Stimulated activated CD4-positive, alpha-beta T cell treated with anti-CD3 and anti-CD28 coated beads, Interleukin-4, amount 100 ng/mL, for 1 hour (primary cell): Measurements from ENCODE around the gene DOC2B.
"Not testable (repeated sequence)": the region's sequence is repeated elsewhere in the genome, so short reads cannot be mapped to it uniquely, and the experiment has no call there.

Experiments
- DNase-seq: peaks from one replicate; pipeline ENCODE4 v3.0.0-alpha.2; 2020

DOC2B gene

DNA sequence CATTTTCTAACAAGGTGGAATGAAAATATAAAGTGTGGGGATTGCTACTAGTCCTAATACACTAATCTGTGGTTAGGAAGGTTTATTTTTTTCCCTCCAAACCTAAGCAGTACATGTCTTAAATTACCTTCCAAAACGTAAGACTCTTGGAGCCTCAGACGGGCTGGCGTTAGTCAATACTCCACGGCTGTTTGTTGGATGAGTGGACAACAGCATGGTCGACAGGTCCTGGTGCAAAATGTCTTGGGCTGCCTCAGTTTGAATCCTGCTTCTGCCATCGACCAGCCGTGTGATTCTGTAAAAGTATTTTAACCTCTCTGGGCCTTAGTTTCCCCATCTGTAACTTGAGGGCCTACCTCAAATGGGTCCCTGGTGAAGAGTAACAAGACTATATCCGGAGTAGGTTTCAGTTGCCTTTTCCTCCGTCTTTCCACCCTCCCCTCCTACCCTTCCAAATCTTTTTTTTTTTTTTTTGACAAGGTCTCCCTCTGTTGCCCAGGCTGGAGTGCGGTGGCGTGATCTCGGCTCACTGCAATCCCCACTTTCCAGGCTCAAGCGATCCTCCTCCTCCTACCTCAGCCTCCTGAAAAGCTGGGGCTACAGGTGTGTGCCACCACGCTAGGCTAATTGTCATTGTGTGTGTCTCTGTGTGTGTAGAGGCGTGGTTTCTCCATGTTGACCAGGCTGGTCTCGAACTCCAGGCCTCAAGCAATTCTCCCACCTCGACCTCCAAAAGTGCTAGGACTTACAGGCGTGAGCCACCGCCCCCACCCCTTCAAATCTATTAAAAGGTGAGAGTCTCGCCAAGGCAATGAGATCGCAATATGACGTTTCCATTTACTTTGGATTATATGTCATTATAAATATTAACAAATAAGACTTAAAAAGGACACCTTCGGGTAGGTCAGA, 38.3 kb downstream of the DOC2B start:
- DNase-seq: no peak

DNA sequence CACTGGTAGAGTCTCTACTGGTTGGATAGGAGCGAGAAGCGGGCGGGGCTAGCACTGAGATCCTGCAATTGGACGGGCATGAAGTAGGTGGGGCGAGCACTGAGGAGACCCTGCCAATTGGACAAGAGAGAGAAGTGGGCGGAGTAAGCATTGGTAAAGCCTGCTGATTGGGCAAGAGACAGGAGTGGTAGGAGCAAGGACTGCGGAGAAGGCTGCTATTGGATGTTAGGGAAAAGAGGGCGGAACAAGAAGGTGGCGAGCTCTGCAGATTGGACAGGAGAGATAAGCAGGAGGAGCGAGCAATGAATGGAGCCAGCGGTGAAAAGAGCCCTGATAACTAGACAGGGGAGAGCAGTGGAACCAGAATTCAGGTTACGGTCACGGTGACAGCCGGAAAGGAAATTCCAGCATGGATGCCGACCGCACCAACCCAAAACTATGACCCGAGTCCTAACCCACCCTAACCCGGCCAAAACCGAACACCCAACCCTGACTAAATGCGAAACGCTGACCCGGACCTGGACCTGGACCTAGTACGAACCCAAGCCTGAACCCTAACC, 39.3 kb downstream of the DOC2B start:
- peak; percentile 34 for DNase-seq

DNA sequence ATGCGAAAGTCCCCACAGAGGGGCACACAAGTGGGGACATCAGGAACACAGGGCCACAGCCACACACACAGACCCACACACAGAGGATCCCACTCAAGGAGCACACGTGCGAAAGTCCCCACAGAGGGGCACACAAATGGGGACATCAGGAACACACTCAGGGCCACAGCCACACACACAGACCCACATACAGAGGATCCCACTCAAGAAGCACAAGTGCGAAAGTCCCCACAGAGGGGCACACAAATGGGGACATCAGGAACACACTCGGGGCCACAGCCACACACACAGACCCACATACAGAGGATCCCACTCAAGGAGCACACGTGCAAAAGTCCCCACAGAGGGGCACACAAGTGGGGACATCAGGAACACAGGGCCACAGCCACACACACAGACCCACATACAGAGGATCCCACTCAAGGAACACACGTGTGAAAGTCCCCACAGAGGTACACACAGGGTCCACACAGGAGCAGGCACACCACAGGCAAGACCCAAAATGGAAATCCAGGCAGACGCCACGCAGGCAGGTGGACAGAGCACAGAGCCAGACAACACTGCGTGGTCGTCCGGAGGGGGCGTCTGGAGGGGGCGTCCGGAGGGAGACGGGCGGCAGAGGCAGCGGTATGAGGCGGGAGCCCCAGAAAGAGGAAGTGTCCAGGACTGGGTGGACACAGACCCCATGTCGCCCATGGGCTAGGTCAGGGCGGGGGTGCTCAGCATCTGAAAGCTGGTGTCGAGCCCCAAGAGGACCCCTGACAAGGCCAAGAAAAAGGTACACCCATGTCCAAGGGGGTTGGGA, 41.8 kb downstream of the DOC2B start:
- DNase-seq: not testable (repeated sequence)

DNA sequence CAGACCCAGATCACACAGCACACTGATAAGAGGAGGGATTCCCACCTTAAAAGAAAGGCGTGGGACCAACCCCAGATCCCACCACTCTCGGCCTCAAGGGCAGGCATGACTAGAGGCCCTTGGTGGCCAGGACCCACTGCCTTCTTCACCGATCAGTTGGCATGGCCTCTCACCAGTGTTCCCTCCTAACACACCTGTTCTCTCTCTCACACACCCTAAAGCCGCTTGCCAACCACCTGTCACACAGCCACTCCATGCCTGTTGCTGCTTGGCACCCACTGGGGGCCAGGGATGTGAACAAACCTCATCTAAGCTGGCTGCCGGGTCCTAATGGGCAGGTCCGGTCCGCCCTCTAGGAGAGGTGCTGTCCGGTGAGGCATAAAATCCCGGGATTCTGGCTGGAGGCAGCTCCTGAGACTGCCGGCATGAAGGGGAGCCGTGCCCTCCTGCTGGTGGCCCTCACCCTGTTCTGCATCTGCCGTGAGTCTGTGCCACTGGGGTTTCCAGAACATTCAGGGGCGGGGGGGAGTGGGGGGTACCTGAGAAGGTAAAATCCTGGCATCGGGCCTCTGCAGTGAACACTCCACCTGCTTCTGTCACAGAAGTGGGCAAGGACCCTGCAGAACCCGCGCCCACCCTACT, 44.2 kb downstream of the DOC2B start, which contains the start of gene SCGB1C2:
Gene SCGB1C2 (plus strand): TSS at position 404 of the 642 bp plus-strand sequence. CDS start 22 bp downstream, at position 426.
- DNase-seq: not testable (repeated sequence)

DNA sequence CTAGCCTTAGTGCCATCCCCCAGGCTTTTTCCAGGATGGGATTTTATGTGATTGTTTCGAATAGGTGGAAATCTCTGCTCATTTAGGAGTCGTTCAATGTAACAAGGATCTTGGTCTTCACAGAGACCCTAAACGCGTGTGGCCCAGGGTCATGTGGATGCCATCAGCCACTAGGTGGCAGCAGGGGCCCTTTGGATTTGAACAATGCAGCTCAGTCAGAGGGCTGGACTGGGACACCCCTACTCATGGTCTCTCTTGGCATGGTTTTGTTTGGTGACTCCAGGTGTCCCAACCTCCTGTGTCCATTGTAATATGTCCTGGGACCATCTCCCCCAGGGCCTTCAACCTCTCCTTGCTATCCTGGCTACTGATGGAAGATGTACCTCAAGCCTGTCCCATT, 44.9 kb downstream of the DOC2B start:
- peak; percentile 75 for DNase-seq

DNA sequence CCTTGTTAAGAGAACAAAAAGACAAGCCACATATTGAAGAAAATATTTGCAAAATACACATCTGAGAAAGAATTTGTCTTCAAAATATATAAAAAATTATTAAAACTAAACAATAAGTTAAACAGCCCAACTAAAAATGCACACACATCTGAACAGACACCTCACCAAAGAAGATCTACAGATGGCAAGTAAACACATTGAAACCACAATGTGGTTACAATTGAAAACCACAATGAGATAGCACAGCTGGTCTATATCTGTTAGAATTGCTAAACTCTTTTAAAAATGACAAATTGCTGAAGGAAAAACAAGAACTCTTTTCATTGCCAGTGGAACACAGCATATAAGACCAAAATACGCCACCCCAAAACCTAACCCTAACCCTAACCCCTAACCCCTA, 45.6 kb downstream of the DOC2B start:
- not testable (repeated sequence) for DNase-seq

DNA sequence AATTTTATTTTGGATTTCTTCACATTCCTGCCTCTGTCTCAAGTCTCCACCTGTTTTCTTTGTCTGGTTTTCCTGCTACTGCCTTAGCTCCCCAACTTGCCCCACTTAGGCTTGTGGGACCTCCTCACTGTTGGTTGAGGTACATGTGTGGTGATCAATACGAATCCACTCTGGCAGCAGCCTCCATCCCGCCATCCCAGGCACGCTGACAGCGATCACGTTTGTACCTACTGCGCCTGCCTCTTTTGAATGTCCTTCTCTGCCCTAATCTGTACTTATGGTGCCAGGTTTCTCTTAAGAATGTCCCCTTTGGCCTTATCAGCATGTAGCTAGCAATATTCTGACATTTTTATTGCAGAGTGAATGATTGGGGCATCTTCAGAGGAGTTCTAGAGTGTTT, 46.4 kb downstream of the DOC2B start:
- not testable (repeated sequence) for DNase-seq

DNA sequence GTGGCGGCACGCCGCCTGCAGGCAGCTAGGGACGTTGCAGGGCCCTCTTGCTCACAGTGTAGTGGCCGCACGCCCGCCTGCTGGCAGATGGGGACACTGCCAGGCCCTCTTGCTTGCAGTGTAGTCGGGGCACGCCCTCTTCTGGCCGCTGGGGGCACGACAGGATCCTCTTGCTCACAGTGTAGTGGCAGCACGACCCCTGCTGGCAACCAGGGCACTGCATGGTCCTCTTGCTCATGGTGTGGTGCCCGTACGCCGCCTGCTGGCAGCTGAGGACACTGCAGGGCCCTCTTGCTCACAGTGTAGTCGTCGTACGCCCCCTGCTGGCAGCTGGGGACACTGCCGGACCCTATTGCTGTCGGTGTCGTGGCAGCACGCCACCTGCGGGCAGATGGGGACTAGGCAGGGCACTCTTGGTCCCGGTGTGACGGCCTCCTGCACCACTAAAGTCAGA, 47.1 kb downstream of the DOC2B start:
- DNase-seq: not testable (repeated sequence)

DNA sequence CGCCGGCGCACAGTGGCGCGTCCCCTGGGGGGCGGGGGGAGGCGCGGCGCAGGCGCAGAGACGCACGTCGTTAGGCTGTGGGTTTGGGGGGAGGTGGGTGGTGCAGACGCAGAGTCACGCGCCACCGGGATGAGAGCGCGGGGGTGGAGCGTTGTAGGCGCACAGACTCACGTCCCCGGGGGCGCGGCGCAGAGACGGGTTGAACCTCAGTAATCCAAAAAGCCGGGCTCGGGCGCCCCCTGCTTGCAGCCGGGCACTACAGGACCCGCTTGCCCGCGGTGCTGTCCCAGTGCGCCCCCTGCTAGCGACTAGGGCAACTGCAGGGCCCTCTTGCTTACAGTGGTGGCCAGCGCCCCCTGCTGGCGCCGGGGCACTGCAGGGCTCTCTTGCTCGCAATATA, 47.5 kb downstream of the DOC2B start:
- not testable (repeated sequence) for DNase-seq

DNA sequence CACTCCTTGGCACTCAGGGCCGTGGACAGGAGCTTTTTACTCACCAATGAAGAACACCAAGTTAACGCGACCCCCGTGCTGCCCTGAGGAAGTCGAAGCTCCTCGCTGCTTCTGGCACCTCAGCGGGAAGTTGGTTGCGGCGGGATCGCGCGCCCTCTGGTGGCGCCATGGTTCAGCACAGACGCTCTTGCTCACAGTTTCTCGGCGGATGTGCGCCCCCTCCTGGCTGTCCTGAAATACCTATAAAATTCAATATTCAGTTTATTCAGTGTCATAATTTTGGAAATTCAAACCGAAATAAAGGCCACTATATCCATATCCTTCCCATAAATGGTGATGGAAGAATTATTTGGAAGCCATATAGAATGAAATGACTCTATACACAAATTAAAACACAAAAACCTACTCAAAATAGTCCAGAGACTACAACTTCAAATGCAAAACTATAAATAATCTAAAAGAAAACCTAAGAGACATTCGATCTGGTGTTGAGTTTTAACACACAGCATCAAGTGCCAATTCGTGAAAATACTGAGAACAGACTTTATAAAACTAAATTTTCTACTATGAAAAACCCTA, 63.0 kb downstream of the DOC2B start:
- not testable (repeated sequence) for DNase-seq

DNA sequence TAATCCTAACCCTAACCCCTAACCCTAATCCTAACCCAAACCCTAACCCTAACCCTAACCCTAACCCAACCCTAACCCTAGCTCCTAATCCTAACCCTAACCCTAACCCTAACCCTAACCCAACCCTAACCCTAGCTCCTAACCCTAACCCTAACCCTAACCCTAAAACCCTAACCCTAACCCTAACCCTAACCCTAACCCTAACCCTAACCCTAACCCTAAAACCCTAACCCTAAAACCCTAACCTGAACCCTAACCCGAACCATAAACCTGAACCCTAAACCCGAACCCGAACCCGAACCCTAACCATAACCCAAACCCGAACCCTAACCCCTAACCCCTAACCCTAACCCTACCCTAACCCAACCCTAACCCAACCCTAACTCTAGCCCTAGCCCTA, 68.3 kb downstream of the DOC2B start:
- not testable (repeated sequence) for DNase-seq
